Sciatic nerve (tissue), 2 donors: Measurements from ENCODE around the gene UBE2G1. TPM values are rescaled to one million over a fixed set of nuclear protein-coding genes. Genes with fewer than 3 reads are reported as not detected.

Source experiments
- ATAC-seq: fragments of 200-7000 bp; cut with Tn5 transposase; one replicate; pipeline ENCODE4 v1.9.1; 2020; ENCODE audit warnings: mild to moderate bottlenecking, moderate library complexity
- DNase-seq: peaks from one replicate; pipeline ENCODE4 v3.0.0-alpha.2; 2020; ENCODE audit warnings: low spot score
- intact Hi-C: fragments of 100-400 bp; cut with DNase I; formaldehyde crosslinking; loops from one replicate; pipeline ENCODE4 v1.14.2; 2022
- total RNA-seq: library from RNA; stranded (reverse); fragmentation: NEBNext Ultra II Directional; extraction: Animal tissue kit (Norgen Biotek cat#: 25700); gene quantifications from one replicate; pipeline ENCODE4 v1.2.1, GENCODE V29; 2021
- donor health status: DM: no; HTN: no; CAD: no.
- donor health status: DM: no; HTN: no; CAD: no.

UBE2G1 gene
- total RNA-seq, 1 donor from 2014 or later = 46.7 TPM

DNA sequence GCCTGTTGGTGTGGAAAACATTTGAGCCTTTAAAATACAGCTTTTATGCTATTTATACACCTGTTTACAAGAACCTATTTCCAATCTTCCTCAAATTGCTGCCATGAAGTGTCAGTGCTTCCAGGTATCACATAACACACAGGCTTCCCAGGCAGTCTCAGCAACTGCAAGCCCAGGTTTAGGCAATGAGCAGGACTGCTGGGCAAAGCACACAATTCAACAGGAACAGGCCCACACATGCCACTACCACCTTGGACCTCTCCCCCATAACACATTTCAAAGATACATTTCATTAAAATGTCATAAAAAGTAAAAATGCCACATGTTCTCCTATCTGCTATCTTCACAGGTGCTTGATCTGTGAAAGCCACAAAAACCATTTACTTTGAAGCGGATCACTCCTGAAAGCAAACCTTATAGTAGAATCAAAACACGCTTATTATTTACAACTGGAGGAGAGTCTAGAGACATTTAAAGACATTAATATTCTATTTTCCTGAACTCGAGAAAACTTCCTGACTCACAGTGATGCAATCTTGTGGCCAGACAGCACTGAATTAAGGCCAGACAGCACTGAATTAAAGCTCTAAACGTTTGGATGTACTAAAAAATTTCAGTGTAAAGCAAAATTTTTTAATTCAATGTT, 134.2 kb downstream of the UBE2G1 start:
- DNase-seq = no peak
- ATAC-seq = no peak
- intact Hi-C loops = no loop called here

DNA sequence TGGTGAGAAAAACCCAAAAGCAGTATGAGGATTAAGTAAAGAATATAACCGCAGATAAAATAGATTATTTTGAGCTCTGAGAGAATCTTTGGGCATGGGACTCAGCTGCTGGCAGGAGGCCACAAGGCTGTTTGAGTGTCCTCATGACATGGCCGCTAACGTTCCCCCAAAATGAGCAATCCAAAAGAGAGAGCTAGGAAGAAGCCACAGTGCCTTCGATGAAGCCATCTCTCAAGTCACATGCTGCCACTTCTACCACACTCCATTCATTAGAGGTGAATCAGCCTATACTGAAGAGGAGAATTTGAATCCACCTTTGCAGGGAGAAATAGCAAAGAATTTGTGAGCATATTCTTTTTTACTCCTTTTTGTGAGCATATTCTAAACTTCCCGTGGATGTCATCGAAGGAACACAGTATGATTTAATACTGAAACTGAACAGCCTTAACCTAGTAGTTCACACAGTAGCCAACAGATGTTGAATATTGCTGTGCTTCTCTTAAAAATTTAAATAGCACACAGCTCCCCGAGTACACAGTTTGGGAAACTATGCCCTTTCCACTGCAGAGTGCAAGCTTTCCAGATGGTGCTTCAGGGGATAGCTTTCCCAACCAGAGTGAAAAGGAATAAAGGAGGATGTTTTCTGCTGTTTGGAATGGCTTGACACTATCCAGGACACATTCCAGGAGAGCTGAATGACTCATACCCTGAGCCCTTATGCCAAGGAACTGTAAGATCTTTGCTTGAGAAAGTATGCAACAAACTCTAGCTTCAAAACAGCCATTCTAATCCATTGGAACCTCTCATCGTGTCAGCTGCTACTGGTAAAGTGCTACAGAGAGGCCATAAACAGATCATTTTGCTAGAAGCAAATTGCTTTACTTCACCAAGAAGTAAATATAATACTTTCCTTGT, 136.6 kb downstream of the UBE2G1 start:
- intact Hi-C loops = no loop called here
- DNase-seq (no peak), ATAC-seq (peak; percentile 98)

DNA sequence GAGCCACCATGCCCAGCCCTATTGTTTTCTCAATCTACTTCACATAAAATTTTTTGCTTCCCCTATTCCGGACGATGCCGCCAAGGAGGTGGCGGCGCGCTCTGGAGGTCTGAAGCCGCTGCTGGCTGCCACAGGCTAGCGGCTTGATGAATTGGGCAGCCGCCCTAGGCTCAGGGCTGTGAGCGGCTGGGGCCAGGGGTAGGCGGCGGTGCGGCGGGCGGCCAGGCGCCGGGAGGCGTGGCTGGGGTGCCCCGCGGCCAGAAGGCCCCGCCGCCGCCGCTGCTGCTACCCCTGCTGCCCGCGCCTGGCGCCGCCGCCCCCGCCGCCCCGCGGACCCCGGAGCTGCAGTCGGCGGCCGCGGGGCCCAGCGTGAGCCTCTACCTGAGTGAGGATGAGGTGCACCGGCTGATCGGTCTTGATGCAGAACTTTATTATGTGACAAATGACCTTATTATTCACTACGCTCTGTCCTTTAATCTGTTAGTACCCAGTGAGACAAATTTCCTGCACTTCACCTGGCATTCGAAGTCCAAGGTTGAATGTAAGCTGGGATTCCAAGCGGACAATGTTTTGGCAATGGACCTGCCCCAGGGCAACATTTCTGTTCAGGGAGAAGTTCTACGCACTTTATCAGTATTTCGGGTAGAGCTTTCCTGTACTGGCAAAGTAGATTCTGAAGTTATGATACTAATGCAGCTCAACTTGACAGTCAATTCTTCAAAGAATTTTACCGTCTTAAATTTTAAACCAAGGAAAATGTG, 144.4 kb downstream of the UBE2G1 start:
- intact Hi-C loops = no loop called here
- DNase-seq (no peak), ATAC-seq (no peak)

DNA sequence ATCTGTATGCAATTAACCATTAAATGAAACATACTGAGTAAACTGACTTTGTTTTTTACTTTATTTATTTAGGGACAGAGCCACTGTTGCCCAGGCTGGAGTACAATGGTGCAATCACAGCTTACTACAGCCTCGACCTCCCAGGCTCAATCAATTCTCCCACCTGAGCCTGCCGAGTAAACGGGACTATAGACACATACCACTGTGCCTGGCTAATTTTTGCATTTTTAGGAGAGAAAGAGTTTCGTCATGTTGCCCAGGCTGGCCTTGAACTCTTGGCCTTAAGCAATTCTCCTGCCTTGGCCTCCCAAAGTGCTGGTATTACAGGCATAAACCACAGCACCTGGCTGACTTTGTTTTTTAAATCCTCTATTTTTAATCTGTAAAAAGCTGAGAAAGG, 145.3 kb downstream of the UBE2G1 start:
- ATAC-seq = peak; percentile 42
- intact Hi-C loops = no loop called here

DNA sequence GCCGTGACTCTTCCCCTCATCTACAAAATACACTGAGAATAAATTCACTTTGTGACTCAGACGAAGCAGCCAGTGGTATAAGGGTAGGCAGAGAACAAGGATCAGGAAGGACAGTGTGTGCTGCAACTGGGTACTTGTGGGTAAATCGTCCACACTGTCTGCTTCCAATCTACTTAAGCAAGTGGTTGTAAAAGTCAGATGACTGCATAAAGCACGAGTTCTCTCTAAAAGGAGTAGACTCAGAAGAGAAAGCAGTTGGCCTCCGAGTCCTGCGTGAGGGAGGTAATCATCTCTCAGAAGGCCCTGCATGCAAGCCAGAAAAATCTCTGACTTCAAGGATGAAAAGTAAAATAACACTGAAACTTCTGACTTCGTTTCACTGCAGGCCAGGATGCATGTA, 145.8 kb downstream of the UBE2G1 start:
- intact Hi-C loops = no loop called here
- DNase-seq = no peak
- ATAC-seq = peak; percentile 93

More for the DNA sequence above, 145.3 kb downstream of the UBE2G1 start:
- DNase-seq = no peak

Other genes starting within 250 kb of the UBE2G1 start
- gene ZZEF1, start 223.6 kb downstream of the UBE2G1 start, total RNA-seq = 58.9 TPM
- gene CYB5D2, start 223.5 kb downstream of the UBE2G1 start, total RNA-seq = 16.0 TPM
- 62.4 TPM for gene ANKFY1, start 102.7 kb downstream of the UBE2G1 start, total RNA-seq
- gene SPNS3, start 67.3 kb upstream of the UBE2G1 start, total RNA-seq = 2.0 TPM
- 31.6 TPM for gene SPNS2, start 132.2 kb upstream of the UBE2G1 start, total RNA-seq
- 45.1 TPM for gene MYBBP1A, start 188.7 kb upstream of the UBE2G1 start, total RNA-seq
- not detected for gene GGT6, start 193.9 kb upstream of the UBE2G1 start, total RNA-seq
- 1.6 TPM for gene SMTNL2, start 217.9 kb upstream of the UBE2G1 start, total RNA-seq